Lung (tissue), 12 donors: ENCODE data around the gene PRIM1. TPM values are rescaled to one million over a fixed set of nuclear protein-coding genes. Genes with fewer than 3 reads are reported as not detected.
A peak's percentile ranks its signal among the peaks of the same experiment; 100 is the strongest.

ENCODE experiments used
- ATAC-seq: fragments of 200-7000 bp; cut with Tn5 transposase; one replicate; pipeline ENCODE4 v1.9.1; 2020; ENCODE audit warnings: moderate number of reproducible peaks; ENCODE audit not compliant: insufficient read depth, low FRiP score
- DNase-seq, 3 donors: peaks; one replicate each; pipeline ENCODE4 v3.0.0-alpha.2; 2013 to 2017
- H3K27ac ChIP-seq, 2 donors: one replicate each; pipeline ENCODE4 v1.5.1; 2013; ENCODE audit warnings: mild to moderate bottlenecking in 2 of 2, moderate library complexity in 2 of 2, control low read depth in 1 of 2, inconsistent platforms in 1 of 2, low read depth in 1 of 2, low read length in 1 of 2
- H3K27me3 ChIP-seq, 3 donors: one replicate each; pipeline ENCODE4 v1.5.1; 2013; ENCODE audit warnings: low read length in 2 of 3; ENCODE audit not compliant: control insufficient read depth in 3 of 3, insufficient read depth in 3 of 3
- H3K36me3 ChIP-seq, 4 donors: one replicate each; pipeline ENCODE4 v1.5.1; 2013; ENCODE audit warnings: low read length in 4 of 4, mild to moderate bottlenecking in 1 of 4, moderate library complexity in 1 of 4; ENCODE audit not compliant: control insufficient read depth in 4 of 4, insufficient read depth in 4 of 4
- H3K4me1 ChIP-seq, 5 donors: one replicate each; pipeline ENCODE4 v1.5.1; 2013; ENCODE audit warnings: low read length in 5 of 5, mild to moderate bottlenecking in 2 of 5, moderate library complexity in 1 of 5; ENCODE audit not compliant: control insufficient read depth in 5 of 5, insufficient read depth in 5 of 5
- H3K4me3 ChIP-seq: one replicate; pipeline ENCODE4 v1.5.1; 2013; ENCODE audit warnings: mild to moderate bottlenecking, control low read depth, moderate library complexity
- H3K9ac ChIP-seq, 2 donors: one replicate each; pipeline ENCODE4 v1.5.1; 2013; ENCODE audit warnings: low read length in 2 of 2, control low read depth in 1 of 2; ENCODE audit not compliant: insufficient read depth in 1 of 2
- H3K9me3 ChIP-seq, 4 donors: one replicate each; pipeline ENCODE4 v1.5.1; 2013; ENCODE audit warnings: low read length in 3 of 4, mild to moderate bottlenecking in 1 of 4, moderate library complexity in 1 of 4; ENCODE audit not compliant: control insufficient read depth in 4 of 4, insufficient read depth in 3 of 4
- CTCF ChIP-seq: IDR thresholded peaks from 2 replicates; pipeline ENCODE4 v1.5.1; 2012; ENCODE audit warnings: mild to moderate bottlenecking; ENCODE audit errors: control extremely low read depth, extremely low read depth
- WGBS, 2 donors: extraction: QIAGEN DNeasy Blood & Tissue Kit; methylation state at CpG; one replicate each; pipeline ENCODE4 v1.1.7; 2013; 5-methylcytosine and 5-hydroxymethylcytosine counted together
- polyA plus RNA-seq, 2 donors: library from polyadenylated mRNA; stranded (reverse); fragments of 200-250 nt; gene quantifications; one replicate each; pipeline ENCODE4 v1.2.1, GENCODE V29; 2013
- total RNA-seq, 2 donors: library from RNA; depleted of rRNA in 1 of 2; stranded (reverse); fragments of >200 nt in 1 of 2; gene quantifications; one replicate each; pipeline ENCODE4 v1.2.1, GENCODE V29; 2014 to 2021
- donor health status: control.
- donor health status: control.
- donor health status: Bipolar disorder and iron deficiency.
- donor health status: healthy.
- donor health status: DM: yes; HTN: yes; CAD: no.

PRIM1 gene
- total and polyA plus RNA-seq, 4 donors, result 3.1 to 9.9 (median 5.0) TPM

- no peak for TF ChIP-seq CTCF
- H3K27ac ChIP-seq, result no peak overlapping the region
- H3K36me3 ChIP-seq, result peaks cover 0 to 1% (median 0%) of the 10 kb centered on the region in 4 donors
- DNase-seq (no peak), ATAC-seq (no peak)
- H3K9ac ChIP-seq, result no peak overlapping the region
- no peaks in the 10 kb centered on the region for H3K4me1 ChIP-seq
- WGBS, 2 donors, result 97 to 99% methylated on average over 3 of the region's 3 CpGs
- H3K4me3 ChIP-seq, result no peak overlapping the region
- H3K9me3 ChIP-seq, result no peaks in the 10 kb centered on the region
- H3K27me3 ChIP-seq, result no peaks in the 10 kb centered on the region
These were observed 24.5 kb upstream of the PRIM1 start for GRCh38 chr12:56776654-56777053.

GRCh38 chr12:56775638-56776037, 23.5 kb upstream of the PRIM1 start:
- no peak for DNase-seq
- no peak for ATAC-seq
- H3K27ac ChIP-seq, result no peak overlapping the region
- peaks cover 0 to 1% (median 0%) of the 10 kb centered on the region in 4 donors for H3K36me3 ChIP-seq
- no peaks in the 10 kb centered on the region for H3K4me1 ChIP-seq
- no peak overlapping the region for H3K4me3 ChIP-seq
- no peak overlapping the region for H3K9ac ChIP-seq
- no peaks in the 10 kb centered on the region for H3K9me3 ChIP-seq
- H3K27me3 ChIP-seq, result no peaks in the 10 kb centered on the region
- TF ChIP-seq CTCF, result no peak
- 86 to 87% methylated on average over 5 to 6 of the region's 6 CpGs for WGBS, 2 donors

- DNase-seq, result no peak
- no peak overlapping the region for H3K9ac ChIP-seq
- peak overlapping the region in 1 of 2 donors; percentile 15 for H3K27ac ChIP-seq
- no peaks in the 10 kb centered on the region for H3K4me1 ChIP-seq
- no peaks in the 10 kb centered on the region for H3K9me3 ChIP-seq
- no peaks in the 10 kb centered on the region for H3K27me3 ChIP-seq
- no peak for TF ChIP-seq CTCF
- 76 to 85% methylated on average over 2 of the region's 2 CpGs for WGBS, 2 donors
- no peak for ATAC-seq
- H3K36me3 ChIP-seq, result no peaks in the 10 kb centered on the region
- H3K4me3 ChIP-seq, result no peak overlapping the region
These were observed 21.0 kb upstream of the PRIM1 start for GRCh38 chr12:56773113-56773512.

- Histone ChIP-seq H3K4me1 (no peaks in the 10 kb centered on the region), H3K36me3 (no peaks in the 10 kb centered on the region), H3K4me3 (no peak overlapping the region), H3K27me3 (no peaks in the 10 kb centered on the region), H3K9ac (no peak overlapping the region), H3K9me3 (no peaks in the 10 kb centered on the region), H3K27ac (no peak overlapping the region)
- 64 to 82% methylated on average over 5 of the region's 5 CpGs for WGBS, 2 donors
- TF ChIP-seq CTCF, result no peak
- ATAC-seq (peak; percentile 43), DNase-seq (no peak)
These were observed 20.5 kb upstream of the PRIM1 start for GRCh38 chr12:56772625-56773024.
